Calu3 (cell line): ENCODE results near the gene SLC39A2. TPM values are rescaled to one million over a fixed set of nuclear protein-coding genes. Genes with fewer than 3 reads are reported as not detected.

ENCODE experiments used
- BruUV-seq: library from RNA; stranded (reverse); fragments of 400-500 nt; replicated peaks from 2 replicates; lab custom pipeline; 2021; lab: Mats Ljungman, UMichigan
- CTCF ChIA-PET: fragments of 300-600 bp; sonication (Branson Sonifier 250); formaldehyde crosslinking; loops from one replicate; lab custom pipeline; 2022; ENCODE audit warnings: antibody characterized with exemption; lab: Charles Lee
- DNase-seq: peaks from one replicate; pipeline ENCODE4 v3.0.0; 2022
- H3K27ac Mint-ChIP-seq: one replicate; pipeline ENCODE4 v1.8.0; 2022; ENCODE audit warnings: mixed read lengths; ENCODE audit not compliant: unreplicated experiment
- H3K27me3 Mint-ChIP-seq: one replicate; pipeline ENCODE4 v1.8.0; 2022; ENCODE audit warnings: mixed read lengths; ENCODE audit not compliant: unreplicated experiment
- H3K36me3 Mint-ChIP-seq: one replicate; pipeline ENCODE4 v1.8.0; 2022; ENCODE audit warnings: mild to moderate bottlenecking, moderate library complexity, mixed read lengths; ENCODE audit not compliant: insufficient read depth, unreplicated experiment
- H3K4me1 Mint-ChIP-seq: one replicate; pipeline ENCODE4 v1.8.0; 2022; ENCODE audit warnings: mild to moderate bottlenecking, low read depth, mixed read lengths; ENCODE audit not compliant: unreplicated experiment
- H3K4me3 Mint-ChIP-seq: one replicate; pipeline ENCODE4 v1.8.0; 2022; ENCODE audit warnings: mild to moderate bottlenecking, low read depth, moderate library complexity, mixed read lengths; ENCODE audit not compliant: unreplicated experiment
- H3K9me3 Mint-ChIP-seq: one replicate; pipeline ENCODE4 v1.8.0; 2022; ENCODE audit warnings: low read depth, mixed read lengths; ENCODE audit not compliant: unreplicated experiment
- intact Hi-C: fragments of 100-400 bp; cut with micrococcal nuclease; formaldehyde crosslinking; loops from one replicate; pipeline ENCODE4 v1.10.0; 2022; ENCODE audit not compliant: unreplicated experiment
- total RNA-seq: library from RNA; stranded (reverse); gene quantifications from 2 replicates; pipeline ENCODE4 v1.2.3, GENCODE V29; 2022
- TF ChIP-seq, protein P1 (sequence below): fragments of 200-600 bp; IDR thresholded peaks from one replicate; pipeline ENCODE4 v1.8.0; 2022; ENCODE audit warnings: antibody characterized with exemption; ENCODE audit not compliant: unreplicated experiment

The SLC39A2 gene
- total RNA-seq, 1 experiment from 2014 or later: not detected

- BruUV-seq: no TSS peak
- H3K36me3 Mint-ChIP-seq: peaks cover 10% of the 10 kb centered on the region
- CTCF ChIA-PET: interaction anchor here (3.0 kb wide), 1 partner anchor 10 kb away, joined by 8 read pairs; no protein-coding TSS in a partner anchor
- TF ChIP-seq, protein P1, sequence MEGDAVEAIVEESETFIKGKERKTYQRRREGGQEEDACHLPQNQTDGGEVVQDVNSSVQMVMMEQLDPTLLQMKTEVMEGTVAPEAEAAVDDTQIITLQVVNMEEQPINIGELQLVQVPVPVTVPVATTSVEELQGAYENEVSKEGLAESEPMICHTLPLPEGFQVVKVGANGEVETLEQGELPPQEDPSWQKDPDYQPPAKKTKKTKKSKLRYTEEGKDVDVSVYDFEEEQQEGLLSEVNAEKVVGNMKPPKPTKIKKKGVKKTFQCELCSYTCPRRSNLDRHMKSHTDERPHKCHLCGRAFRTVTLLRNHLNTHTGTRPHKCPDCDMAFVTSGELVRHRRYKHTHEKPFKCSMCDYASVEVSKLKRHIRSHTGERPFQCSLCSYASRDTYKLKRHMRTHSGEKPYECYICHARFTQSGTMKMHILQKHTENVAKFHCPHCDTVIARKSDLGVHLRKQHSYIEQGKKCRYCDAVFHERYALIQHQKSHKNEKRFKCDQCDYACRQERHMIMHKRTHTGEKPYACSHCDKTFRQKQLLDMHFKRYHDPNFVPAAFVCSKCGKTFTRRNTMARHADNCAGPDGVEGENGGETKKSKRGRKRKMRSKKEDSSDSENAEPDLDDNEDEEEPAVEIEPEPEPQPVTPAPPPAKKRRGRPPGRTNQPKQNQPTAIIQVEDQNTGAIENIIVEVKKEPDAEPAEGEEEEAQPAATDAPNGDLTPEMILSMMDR: no peak
- no peaks in the 10 kb centered on the region for H3K9me3 Mint-ChIP-seq
- H3K27ac Mint-ChIP-seq: no peak overlapping the region
- no peak overlapping the region for H3K4me3 Mint-ChIP-seq
- no peak for DNase-seq
- H3K4me1 Mint-ChIP-seq: peaks cover 17% of the 10 kb centered on the region
- peaks cover 11% of the 10 kb centered on the region for H3K27me3 Mint-ChIP-seq
- intact Hi-C loops: loop anchor here (5.0 kb wide), 1 partner anchor 276 kb away; no protein-coding TSS in a partner anchor
Observed at GRCh38 chr14:20973501-20973900, 25.6 kb upstream of the SLC39A2 start.

DNA sequence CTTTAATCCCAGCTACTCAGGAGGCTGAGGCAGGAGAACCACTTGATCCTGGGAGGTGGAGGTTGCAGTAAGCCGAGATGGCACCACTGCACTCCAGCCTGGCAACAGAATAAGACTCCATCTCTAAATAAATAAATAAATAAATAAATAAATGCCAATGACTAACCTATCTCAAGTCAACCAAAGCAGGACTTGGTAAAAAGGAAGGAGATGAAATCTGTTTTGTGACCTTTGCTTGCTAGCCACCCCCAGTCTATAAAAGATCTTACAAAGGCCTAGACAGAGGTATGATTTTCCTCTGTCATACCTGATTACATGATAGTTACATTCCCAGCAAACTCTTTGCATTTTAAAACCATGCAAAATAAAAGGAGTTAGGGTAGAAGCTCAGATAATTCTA lies 22.8 kb upstream of the SLC39A2 start:
- no peak for DNase-seq
- Mint-ChIP-seq H3K36me3 (peaks cover 3% of the 10 kb centered on the region), H3K9me3 (no peaks in the 10 kb centered on the region), H3K4me1 (peaks cover 8% of the 10 kb centered on the region), H3K27ac (no peak overlapping the region), H3K27me3 (no peaks in the 10 kb centered on the region), H3K4me3 (no peak overlapping the region)
- TF ChIP-seq, protein P1: no peak
- CTCF ChIA-PET: no interaction called here
- intact Hi-C loops: no loop called here
- BruUV-seq: no TSS peak

DNA sequence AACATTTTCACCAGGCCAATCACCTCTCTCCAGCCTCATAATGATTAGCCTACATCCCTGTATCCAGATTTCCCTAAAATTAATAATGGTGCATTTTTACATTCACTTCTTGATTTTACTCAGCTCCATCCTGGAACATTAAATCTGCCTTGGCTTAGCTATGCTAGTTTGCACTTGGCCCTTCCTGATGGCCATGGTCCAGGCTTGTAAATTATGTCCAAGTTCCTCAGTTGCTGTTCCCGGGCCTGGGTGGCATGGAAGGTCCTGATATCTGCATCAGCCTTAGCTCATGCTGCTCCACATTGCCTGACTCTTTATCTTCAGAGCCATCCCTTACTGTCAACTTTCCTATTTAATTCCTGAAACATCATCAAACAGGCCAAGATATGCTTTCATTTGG lies 20.4 kb upstream of the SLC39A2 start:
- intact Hi-C loops: no loop called here
- CTCF ChIA-PET: no interaction called here
- H3K27me3 Mint-ChIP-seq: no peaks in the 10 kb centered on the region

GRCh38 chr14:20980906-20981305 lies 18.2 kb upstream of the SLC39A2 start:
- intact Hi-C loops: no loop called here
- no peak overlapping the region for H3K27ac Mint-ChIP-seq
- H3K27me3 Mint-ChIP-seq: no peaks in the 10 kb centered on the region
- H3K4me1 Mint-ChIP-seq: no peaks in the 10 kb centered on the region
- no peaks in the 10 kb centered on the region for H3K9me3 Mint-ChIP-seq
- no peak for DNase-seq
- TF ChIP-seq, protein P1: no peak
- no TSS peak for BruUV-seq
- no peak overlapping the region for H3K4me3 Mint-ChIP-seq
- CTCF ChIA-PET: interaction anchor here (0.6 to 1.2 kb wide), 2 partner anchors 10 to 422 kb away, joined by 3 read pairs; no protein-coding TSS in a partner anchor
- H3K36me3 Mint-ChIP-seq: no peaks in the 10 kb centered on the region

More for the DNA sequence above, 20.4 kb upstream of the SLC39A2 start:
- H3K36me3 Mint-ChIP-seq: no peaks in the 10 kb centered on the region
- no TSS peak for BruUV-seq
- H3K9me3 Mint-ChIP-seq: no peaks in the 10 kb centered on the region
- TF ChIP-seq, protein P1: no peak
- no peak overlapping the region for H3K4me3 Mint-ChIP-seq
- H3K4me1 Mint-ChIP-seq: no peaks in the 10 kb centered on the region
- no peak overlapping the region for H3K27ac Mint-ChIP-seq
- DNase-seq: no peak
